Upper lobe of left lung (tissue), 6 donors: ENCODE data around the gene MT1M. TPM values are rescaled to one million over a fixed set of nuclear protein-coding genes. Genes with fewer than 3 reads are reported as not detected.

Experiments
- ATAC-seq, 2 donors: fragments of 200-7000 bp; cut with Tn5 transposase; one replicate each; pipeline ENCODE4 v1.9.1; 2022; ENCODE audit warnings: mild to moderate bottlenecking in 2 of 2, moderate library complexity in 2 of 2; ENCODE audit not compliant: low FRiP score in 2 of 2
- DNase-seq, 2 donors: peaks; one replicate each; pipeline ENCODE4 v3.0.0-alpha.2; 2019 to 2020
- H3K27ac ChIP-seq, 4 donors: fragments of 200-600 bp; sonication (generic); one replicate each; pipeline ENCODE4 v1.5.1; 2016 to 2019
- H3K27me3 ChIP-seq, 4 donors: fragments of 200-600 bp; sonication (generic); one replicate each; pipeline ENCODE4 v1.5.1; 2017 to 2019
- H3K36me3 ChIP-seq, 4 donors: fragments of 200-600 bp; sonication (generic); one replicate each; pipeline ENCODE4 v1.5.1; 2016 to 2019
- H3K4me1 ChIP-seq, 4 donors: fragments of 200-600 bp; sonication (generic); one replicate each; pipeline ENCODE4 v1.5.1; 2018 to 2019
- H3K4me3 ChIP-seq, 4 donors: fragments of 200-600 bp; sonication (generic); one replicate each; pipeline ENCODE4 v1.5.1; 2017 to 2019; ENCODE audit warnings: mild to moderate bottlenecking in 2 of 4, moderate library complexity in 1 of 4
- H3K9me3 ChIP-seq, 4 donors: fragments of 200-600 bp; sonication (generic); one replicate each; pipeline ENCODE4 v1.5.1; 2018 to 2019
- EP300 ChIP-seq, 4 donors: sonication (generic); formaldehyde crosslinking; IDR thresholded peaks; one replicate each; pipeline ENCODE4 v1.5.1; 2017; ENCODE audit warnings: antibody characterized with exemption in 4 of 4, control low read depth in 2 of 4
- POLR2A ChIP-seq, 4 donors: fragments of 450-650 bp; IDR thresholded peaks; one replicate each; pipeline ENCODE4 v1.5.1; 2016 to 2017; ENCODE audit warnings: antibody characterized with exemption in 4 of 4, mild to moderate bottlenecking in 2 of 4
- POLR2AphosphoS5 ChIP-seq, 2 donors: sonication (generic); formaldehyde crosslinking; IDR thresholded peaks; one replicate each; pipeline ENCODE4 v1.5.1; 2017; ENCODE audit warnings: antibody characterized with exemption in 2 of 2
- WGBS, 2 donors: methylation state at CpG; one replicate each; pipeline ENCODE4 v1.1.5; 2017 to 2018; 5-methylcytosine and 5-hydroxymethylcytosine counted together
- total RNA-seq, 6 donors: library from RNA; depleted of rRNA in 4 of 6; stranded (reverse); fragments of >200 nt in 4 of 6; gene quantifications; one replicate each; pipeline versions ENCODE4 v1.1.0 to v1.2.1, GENCODE V29; 2016 to 2021
- TF ChIP-seq, protein P1 (sequence below), 6 experiments: fragments of 450-650 bp in 4 of 6; fragments of 200-600 bp in 2 of 6; sonication (generic) in 2 of 6; IDR thresholded peaks; one replicate each; pipeline ENCODE4 v1.5.1; 2016 to 2019; ENCODE audit warnings: antibody characterized with exemption in 6 of 6
- donor health status: DM: no; HTN: no; CAD: no; lungs with moderate emphysema.
- donor health status: DM: no; HTN: yes; CAD: no; lungs with severe emphysema.

MT1M gene
- total RNA-seq, 6 donors from 2014 or later, result 8.4 to 194 (median 37.0) TPM

DNA sequence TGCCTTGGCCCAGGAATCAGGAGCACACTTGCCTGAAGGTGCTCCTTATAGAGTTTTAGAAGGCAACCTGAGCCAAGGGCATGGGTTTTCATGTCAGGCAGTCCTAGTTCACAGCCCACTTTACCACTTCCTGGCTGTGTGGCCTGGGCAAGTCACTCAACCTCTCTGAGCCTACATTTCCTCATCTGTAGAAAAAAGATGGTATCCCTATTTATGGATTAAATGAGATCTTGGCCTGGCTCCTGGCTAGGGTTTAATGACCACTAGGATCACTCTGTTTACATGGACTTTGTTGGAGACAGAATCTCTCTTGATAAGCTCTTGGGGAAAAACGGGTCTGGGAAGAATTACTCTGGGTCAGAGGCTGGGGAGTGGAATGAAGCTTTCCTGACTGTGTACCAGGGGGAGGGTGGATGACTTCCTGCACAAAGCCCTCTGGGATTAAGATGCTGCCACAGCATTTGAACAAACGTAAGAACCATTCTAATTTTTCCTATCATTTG lies 21.8 kb upstream of the MT1M start:
- Histone ChIP-seq H3K27ac (peak overlapping the region; percentile 91 to 98 (median 94)), H3K9me3 (no peaks in the 10 kb centered on the region), H3K27me3 (no peaks in the 10 kb centered on the region), H3K4me1 (peaks cover 31 to 54% (median 44%) of the 10 kb centered on the region in 4 donors), H3K36me3 (no peaks in the 10 kb centered on the region), H3K4me3 (peak overlapping the region in 3 of 4 donors; percentile 55 to 80 (median 73))
- 44 to 56% methylated on average over 2 of the region's 2 CpGs for WGBS, 2 donors
- ATAC-seq (no peak), DNase-seq (no peak)
- no peak for TF ChIP-seq POLR2AphosphoS5 (IDR thresholded peaks at IDR 0.05)
- TF ChIP-seq, protein P1, sequence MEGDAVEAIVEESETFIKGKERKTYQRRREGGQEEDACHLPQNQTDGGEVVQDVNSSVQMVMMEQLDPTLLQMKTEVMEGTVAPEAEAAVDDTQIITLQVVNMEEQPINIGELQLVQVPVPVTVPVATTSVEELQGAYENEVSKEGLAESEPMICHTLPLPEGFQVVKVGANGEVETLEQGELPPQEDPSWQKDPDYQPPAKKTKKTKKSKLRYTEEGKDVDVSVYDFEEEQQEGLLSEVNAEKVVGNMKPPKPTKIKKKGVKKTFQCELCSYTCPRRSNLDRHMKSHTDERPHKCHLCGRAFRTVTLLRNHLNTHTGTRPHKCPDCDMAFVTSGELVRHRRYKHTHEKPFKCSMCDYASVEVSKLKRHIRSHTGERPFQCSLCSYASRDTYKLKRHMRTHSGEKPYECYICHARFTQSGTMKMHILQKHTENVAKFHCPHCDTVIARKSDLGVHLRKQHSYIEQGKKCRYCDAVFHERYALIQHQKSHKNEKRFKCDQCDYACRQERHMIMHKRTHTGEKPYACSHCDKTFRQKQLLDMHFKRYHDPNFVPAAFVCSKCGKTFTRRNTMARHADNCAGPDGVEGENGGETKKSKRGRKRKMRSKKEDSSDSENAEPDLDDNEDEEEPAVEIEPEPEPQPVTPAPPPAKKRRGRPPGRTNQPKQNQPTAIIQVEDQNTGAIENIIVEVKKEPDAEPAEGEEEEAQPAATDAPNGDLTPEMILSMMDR (IDR thresholded peaks at IDR 0.05), result no peak
- TF ChIP-seq POLR2A (IDR thresholded peaks at IDR 0.05), result no peak
- TF ChIP-seq EP300 (IDR thresholded peaks at IDR 0.05), result no peak

- no peaks in the 10 kb centered on the region for H3K36me3 ChIP-seq
- H3K27me3 ChIP-seq, result no peaks in the 10 kb centered on the region
- DNase-seq, result peak in 1 of 2 donors; percentile 50
- no peak for ATAC-seq
- no peak overlapping the region for H3K4me3 ChIP-seq
- H3K27ac ChIP-seq, result peak overlapping the region; percentile 91 to 98 (median 94)
- 77 to 81% methylated on average over 2 of the region's 2 CpGs for WGBS, 2 donors
- peaks cover 24 to 47% (median 37%) of the 10 kb centered on the region in 4 donors for H3K4me1 ChIP-seq
- TF ChIP-seq, protein P1 (IDR thresholded peaks at IDR 0.05), result no peak
- TF ChIP-seq POLR2AphosphoS5 (IDR thresholded peaks at IDR 0.05) (peak; percentile 43 to 80), EP300 (IDR thresholded peaks at IDR 0.05) (peak in 1 of 4 donors; percentile 2)
- no peaks in the 10 kb centered on the region for H3K9me3 ChIP-seq
These were observed 21.1 kb upstream of the MT1M start for GRCh38 chr16:56611281-56611833.

- no peak for TF ChIP-seq EP300 (IDR thresholded peaks at IDR 0.05)
- no peak for TF ChIP-seq POLR2A (IDR thresholded peaks at IDR 0.05)
- no peak for TF ChIP-seq POLR2AphosphoS5 (IDR thresholded peaks at IDR 0.05)
- TF ChIP-seq, protein P1 (IDR thresholded peaks at IDR 0.05), result no peak
- H3K36me3 ChIP-seq, result no peaks in the 10 kb centered on the region
- ATAC-seq (no peak), DNase-seq (no peak)
- no peak overlapping the region for H3K27ac ChIP-seq
- peaks cover 28 to 44% (median 35%) of the 10 kb centered on the region in 4 donors for H3K4me1 ChIP-seq
- no peak overlapping the region for H3K4me3 ChIP-seq
- H3K9me3 ChIP-seq, result no peaks in the 10 kb centered on the region
- H3K27me3 ChIP-seq, result no peaks in the 10 kb centered on the region
These were observed 18.8 kb upstream of the MT1M start for GRCh38 chr16:56613706-56614105.

GRCh38 chr16:56614549-56614991 lies 17.9 kb upstream of the MT1M start:
- no peak overlapping the region for H3K4me3 ChIP-seq
- no peaks in the 10 kb centered on the region for H3K27me3 ChIP-seq
- no peaks in the 10 kb centered on the region for H3K9me3 ChIP-seq
- TF ChIP-seq POLR2AphosphoS5 (IDR thresholded peaks at IDR 0.05) (no peak), POLR2A (IDR thresholded peaks at IDR 0.05) (no peak), EP300 (IDR thresholded peaks at IDR 0.05) (no peak)
- TF ChIP-seq, protein P1 (IDR thresholded peaks at IDR 0.05), result no peak
- no peak for DNase-seq
- no peaks in the 10 kb centered on the region for H3K36me3 ChIP-seq
- H3K4me1 ChIP-seq, result peaks cover 28 to 37% (median 29%) of the 10 kb centered on the region in 4 donors
- no peak overlapping the region for H3K27ac ChIP-seq
- ATAC-seq, result no peak

- no peak overlapping the region for H3K4me3 ChIP-seq
- WGBS, 2 donors, result 93 to 95% methylated on average over 3 of the region's 3 CpGs
- H3K27me3 ChIP-seq, result no peaks in the 10 kb centered on the region
- no peak for DNase-seq
- ATAC-seq, result no peak
- no peak overlapping the region for H3K27ac ChIP-seq
- TF ChIP-seq EP300 (IDR thresholded peaks at IDR 0.05) (no peak), POLR2AphosphoS5 (IDR thresholded peaks at IDR 0.05) (no peak), POLR2A (IDR thresholded peaks at IDR 0.05) (no peak)
- TF ChIP-seq, protein P1 (IDR thresholded peaks at IDR 0.05), result no peak
- H3K4me1 ChIP-seq, result peaks cover 22 to 29% (median 24%) of the 10 kb centered on the region in 4 donors
- H3K36me3 ChIP-seq, result no peaks in the 10 kb centered on the region
- no peaks in the 10 kb centered on the region for H3K9me3 ChIP-seq
These were observed 17.1 kb upstream of the MT1M start for GRCh38 chr16:56615353-56615752.
